HG03432 (cell line): ENCODE data around the gene UPB1.
"Not testable (repeated sequence)": the region's sequence is repeated elsewhere in the genome, so short reads cannot be mapped to it uniquely, and the experiment has no call there.

Experiments used
- ATAC-seq: cut with Tn5 transposase; IDR thresholded peaks from one replicate; pipeline ENCODE4 v1.9.1; 2021; ENCODE audit warnings: mild to moderate bottlenecking, moderate library complexity; ENCODE audit not compliant: unreplicated experiment

Gene UPB1

DNA sequence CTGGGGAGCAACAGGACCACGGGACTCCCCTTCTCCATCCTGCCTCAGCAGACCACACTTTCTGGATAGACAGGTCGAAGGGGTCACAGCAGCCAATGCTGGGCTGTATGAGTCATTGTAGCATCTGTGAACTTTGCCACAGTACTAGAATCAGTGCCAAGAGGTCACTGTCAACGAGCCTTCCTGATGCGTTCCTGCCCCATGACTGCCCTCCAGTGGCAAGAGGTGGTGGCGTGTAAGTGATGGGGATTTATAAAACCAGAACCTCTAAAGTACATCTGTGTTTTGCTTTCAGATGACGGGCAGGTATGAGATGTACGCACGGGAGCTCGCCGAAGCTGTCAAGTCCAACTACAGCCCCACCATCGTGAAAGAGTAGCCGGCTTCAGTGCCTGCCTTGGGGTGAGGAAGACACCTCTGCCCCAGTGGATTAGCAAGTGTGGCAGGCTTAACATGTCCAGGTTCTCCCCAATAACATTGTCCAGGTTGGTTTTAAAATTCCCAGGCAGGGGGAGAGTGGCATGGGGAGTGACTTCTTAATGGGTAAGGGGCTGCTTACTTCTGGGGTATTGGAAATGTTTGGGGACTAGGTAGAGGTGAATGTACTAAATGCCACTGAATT, 30.4 kb downstream of the UPB1 start:
- ATAC-seq = peak; percentile 78

DNA sequence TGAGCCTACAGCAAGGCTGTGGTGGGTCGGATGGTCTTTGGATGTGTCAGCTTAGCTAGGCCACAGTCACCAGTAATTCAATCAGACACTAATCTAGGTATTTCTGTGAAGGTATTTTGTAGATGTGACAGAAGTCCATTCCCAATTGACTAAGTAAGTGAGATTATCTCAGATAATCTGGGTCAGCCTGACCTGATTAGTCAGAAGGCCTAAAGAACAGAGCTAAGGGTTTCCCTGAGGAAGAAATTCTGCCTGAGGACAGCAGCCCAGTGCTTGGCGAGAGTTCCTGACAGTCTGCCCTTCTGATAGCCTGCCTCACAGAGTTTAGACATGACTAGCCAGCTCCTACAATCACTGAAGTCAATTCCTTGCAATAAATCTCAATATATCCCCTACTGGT, 31.1 kb downstream of the UPB1 start:
- no peak for ATAC-seq

DNA sequence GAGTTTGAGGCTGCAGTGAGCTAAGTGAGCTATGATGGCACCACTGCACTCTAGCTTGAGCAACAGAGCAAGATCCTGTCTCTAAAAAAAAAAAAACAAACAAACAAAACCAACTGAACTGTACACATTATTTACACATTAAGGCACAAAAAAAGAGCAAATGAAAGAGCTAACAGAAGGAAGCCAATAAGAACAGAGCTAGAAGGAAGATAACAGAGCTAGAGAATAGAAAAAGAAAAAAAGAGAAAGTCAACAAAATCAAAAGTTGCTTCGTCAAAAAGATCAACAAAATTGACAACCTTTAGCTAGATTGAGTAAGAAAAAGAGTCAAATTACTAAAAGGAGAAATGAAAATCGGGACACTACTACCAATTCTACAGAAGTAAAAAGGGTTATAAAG, 34.8 kb downstream of the UPB1 start:
- no peak for ATAC-seq

DNA sequence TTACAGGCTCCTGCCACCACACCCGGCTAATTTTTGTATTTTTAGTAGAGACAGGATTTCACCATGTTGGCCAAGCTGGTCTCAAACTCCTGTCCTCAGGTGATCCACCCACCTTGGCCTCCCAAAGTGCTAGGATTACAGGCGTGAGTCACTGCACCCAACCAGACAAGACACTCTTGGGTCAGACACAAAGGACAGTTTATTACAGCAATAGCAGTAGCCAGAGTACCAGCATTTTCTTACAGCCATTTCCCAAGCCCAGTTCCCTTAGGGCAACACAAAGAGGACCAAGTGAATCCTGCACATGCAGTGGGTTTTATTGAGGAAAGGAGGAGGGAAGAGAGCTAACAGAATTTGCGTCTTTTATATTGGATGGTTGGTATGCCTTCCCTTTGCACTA, 35.8 kb downstream of the UPB1 start:
- not testable (repeated sequence) for ATAC-seq

DNA sequence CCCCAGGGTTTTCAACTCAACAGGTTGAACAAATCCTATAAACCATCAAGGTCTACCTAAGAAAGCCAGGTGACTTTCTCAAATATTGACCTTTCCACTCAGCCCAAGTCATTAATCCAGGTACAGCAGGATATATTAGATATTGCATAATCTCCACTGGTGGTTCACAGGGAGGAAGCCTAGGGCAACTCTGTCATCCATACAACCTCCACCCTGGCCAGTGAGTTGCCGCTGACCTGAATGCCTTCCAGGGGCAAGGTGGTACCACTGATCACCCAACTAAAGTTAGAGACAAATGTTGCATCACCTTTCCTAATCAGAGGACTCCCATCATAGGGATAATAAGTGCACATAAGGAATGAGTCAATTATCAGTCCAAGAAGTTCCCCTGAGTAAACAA, 36.9 kb downstream of the UPB1 start:
- ATAC-seq = no peak

DNA sequence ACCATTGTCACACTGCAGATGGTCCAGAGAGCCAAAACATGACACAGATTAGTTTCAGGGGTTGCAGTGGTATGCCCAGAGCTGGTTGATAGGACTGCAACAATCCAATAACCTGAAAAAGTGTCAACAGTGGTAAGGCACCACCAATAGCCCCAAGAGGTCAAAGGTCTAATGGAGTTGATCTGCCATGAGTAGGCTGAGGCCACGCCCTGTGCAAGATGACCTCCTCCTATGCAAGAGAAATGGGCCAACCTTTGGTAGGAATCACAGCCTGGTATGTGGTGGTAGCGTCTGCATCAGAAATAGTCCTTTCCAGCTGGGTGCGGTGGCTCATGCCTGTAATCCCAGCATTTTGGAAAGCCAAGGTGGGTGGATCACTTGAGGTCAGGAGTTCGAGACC, 40.2 kb downstream of the UPB1 start:
- no peak for ATAC-seq

DNA sequence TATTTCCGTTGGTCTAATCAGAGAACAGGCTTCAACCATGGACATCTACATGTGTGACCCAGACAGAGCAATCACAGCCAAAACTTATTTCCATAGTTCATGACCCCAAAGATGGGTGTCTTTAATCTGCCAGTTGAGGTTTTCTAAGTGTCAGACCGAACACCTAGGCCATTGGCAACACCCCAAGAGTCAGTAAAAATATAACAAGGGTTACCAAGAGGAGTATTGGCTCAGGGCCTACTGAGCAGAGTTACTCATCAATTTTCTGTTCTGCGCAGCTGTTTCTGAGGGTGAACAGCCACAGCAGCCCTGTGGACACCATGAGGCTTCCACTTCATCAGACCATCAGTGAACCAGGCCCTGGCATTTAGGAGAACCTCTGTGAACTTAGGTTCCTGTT, 41.0 kb downstream of the UPB1 start:
- no peak for ATAC-seq

DNA sequence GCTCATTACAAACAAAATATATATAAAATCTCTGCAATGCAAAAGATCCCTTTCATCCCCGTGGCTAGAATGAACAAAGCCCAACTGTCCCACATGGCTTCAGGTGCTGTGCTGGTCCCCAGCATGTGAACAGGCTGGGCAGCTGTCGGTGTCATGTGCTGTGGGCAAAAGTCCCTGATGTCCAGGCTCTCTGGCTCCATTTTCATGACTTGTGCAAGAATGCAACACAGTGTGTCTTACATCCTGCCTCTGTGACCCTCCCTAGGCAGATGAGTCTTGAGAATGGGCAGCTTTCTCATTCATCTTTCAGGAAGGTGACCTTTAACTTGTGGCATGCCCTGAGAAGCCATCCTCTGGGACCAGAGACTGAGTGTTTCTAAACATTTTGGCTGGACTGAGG, 45.3 kb downstream of the UPB1 start:
- no peak for ATAC-seq

DNA sequence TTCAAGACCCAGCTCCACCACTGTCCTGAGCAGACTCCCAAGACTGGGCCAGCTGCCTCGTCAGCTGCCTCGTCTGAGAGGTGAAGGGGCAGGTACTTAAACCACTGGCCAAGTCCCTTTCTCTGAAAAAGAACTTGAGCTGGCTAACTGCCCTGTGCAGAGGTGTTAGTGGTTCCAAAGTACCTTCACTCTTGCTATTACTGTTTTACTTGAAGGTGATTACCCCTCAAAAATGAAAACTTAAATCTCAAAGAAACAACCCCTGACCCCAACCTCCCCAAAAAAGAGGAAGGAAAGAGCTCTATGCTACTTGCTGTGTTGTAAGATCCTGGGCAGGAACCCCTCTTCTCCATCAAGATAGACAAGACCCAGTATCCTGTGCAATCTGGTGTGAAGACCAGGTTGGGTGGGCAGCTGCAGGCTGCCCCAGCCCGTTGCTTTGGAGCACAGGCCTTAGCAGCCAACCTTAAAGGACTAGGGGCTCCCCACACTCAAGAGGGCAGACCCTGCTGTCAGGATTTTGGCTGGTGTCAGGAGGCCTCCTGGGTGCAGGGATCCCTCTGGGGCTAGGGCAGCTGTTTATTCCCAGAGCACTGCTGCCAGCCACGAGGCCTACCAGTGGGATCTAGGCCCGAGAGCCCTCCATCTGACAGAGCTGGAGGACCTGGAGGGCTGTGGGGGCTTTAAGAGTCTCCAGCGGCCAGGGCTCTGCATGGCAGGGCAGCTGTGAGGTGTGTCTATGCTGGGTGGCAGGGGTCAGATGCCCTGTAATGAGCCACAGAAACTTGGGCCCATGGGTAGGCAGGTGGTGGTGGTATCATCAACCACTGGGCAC, 46.8 kb downstream of the UPB1 start:
- no peak for ATAC-seq

DNA sequence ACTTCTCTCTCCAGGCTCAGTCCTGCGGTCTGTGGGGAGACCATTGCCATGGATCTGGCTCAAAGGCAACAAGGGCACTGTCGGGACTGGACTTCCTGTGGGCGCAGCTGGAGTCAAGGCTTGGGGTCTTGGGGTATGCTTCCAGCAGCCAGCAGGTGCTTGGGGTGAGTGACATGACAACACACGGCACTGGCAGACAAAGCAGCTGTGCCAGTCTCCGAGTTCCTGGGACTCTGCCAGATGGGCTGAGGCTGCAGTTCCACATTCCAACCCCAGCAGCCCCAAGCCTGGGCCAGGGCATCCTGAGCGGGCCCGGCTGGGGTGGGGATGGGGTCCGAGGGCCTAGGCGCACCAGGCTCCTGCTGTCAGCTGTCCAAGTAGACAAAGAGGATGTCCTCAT, 47.5 kb downstream of the UPB1 start:
- ATAC-seq = no peak

DNA sequence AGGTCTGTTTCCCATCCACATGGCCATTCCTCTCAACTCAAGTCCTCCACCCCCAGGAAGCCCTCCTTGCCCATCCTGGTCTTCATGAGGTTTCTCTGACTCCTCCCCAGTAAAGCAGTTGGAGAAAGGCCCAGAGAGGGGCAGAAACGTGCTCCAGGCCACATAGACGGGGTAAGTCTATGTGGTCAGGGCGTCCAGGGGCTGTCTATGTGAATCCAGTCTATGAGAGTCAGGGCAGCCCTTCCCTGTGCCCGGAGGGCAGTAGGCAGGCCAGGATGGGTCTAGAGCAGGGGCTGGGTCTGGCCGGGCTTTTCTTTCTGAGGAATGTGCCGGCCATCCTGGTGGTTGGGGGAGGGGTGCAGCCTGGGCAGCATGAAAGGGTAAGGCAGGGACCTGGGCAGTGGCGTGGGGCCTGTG, 48.1 kb downstream of the UPB1 start:
- ATAC-seq = no peak

DNA sequence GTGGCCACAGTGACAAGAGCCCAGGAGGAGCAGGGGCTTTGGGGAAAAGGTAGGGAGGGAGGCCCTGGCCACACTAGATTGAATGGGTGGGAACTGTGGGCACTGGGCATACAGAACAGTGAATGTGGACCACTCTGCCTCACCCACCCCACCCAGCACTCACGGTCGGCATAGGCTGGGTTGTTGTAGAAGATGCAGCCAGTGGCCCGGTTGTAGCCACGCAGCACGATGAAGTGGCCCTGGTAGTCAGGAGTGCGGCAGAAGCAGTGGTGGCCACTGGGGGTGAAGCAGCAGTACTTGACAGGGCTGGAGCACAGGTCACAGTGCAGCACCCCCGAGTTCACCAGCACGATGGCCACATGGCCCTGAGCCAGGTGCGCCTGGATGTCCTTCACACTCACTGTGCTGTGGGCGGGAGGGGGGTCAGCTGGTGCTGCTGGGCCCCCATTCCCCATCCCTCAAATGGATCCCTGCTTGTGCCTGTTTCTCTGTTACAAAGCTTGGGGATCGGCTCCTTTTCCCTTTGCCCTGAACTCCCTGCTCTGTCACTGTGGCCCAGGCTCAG, 48.6 kb downstream of the UPB1 start:
- ATAC-seq = no peak

DNA sequence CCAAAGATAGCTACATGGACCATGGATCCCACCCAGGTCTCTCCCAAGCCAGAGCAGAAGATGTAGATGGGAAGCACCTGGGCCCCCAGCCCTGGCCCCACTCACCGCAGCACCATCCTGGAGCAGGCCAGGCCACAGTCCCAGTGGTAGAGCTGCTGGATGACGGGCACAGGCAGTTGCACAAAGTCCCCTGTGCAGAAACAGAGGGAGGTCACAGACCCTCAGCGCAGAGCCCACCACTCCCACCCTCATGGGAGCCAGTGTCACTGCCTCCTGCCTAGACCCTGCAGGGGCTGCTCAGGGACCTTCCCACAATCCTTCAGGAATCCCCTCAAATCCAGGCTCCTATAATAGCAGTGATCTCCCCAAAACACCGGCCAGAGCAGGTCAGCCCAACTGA, 53.7 kb downstream of the UPB1 start:
- no peak for ATAC-seq

DNA sequence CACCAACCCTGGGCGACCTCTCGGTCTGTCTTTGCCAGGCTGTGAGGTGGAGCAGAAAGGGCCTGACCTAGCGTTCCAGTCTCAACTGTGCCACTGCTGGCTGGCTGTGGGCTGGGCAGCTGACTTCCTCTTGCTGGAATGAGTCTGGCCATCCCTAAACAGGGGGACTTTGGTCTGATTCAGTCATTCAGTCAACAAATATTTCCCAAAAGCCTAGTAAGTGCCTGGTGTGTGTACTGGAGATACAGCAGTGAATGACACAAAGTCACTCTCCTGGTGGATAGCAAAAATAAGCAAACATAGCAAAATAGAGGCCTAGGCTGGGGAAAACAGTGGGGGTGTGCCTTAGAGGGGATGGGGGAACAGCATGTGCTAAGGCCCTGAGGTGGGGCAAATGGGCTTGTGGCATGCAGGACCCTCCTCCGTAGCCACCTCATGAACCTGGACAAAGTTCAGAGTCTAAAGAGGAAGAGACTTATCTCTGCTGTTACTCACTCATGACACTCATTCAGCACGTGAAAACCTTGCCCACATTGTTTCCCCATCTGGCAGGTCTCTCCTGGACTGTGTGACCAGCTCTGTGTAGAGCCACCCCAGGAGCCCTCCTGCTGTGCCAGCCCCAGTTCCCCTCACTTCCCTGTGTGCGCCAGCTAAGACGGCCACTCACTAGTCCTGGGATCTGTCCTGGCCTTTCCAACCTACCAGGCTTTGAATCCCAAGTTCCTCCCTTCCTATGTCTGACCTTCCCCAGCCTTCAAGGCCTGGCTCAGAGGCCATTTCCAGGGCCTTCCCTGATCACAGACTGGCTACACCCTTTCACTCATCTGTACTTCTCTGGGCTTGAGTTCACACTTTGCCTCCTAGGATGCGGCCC, 55.1 kb downstream of the UPB1 start:
- ATAC-seq = no peak

DNA sequence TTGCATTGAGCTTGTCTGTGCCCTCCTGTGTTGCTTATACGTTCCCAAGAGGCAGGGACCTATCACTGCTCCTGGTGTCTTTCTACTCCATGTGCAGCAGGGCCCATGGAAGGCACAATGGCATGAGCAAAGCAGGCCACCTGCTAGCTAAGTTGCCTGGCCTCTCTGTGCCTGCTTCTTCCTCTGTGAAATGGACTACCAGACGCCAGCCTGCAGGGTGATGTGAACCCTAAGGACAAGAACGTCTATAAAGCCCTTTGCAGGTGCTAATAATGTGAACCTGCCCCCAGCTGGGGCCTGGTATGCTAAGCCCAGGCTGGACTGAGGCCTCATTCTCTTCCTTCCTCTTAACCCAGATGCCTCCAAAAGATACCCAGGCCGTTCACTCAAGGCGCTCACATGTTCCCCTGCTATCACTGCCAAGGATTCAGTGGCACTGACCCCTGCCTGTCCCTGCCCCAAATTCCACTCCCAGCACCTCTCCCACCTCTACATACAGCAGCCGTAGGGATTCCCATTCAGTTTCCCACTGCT, 55.8 kb downstream of the UPB1 start:
- no peak for ATAC-seq

DNA sequence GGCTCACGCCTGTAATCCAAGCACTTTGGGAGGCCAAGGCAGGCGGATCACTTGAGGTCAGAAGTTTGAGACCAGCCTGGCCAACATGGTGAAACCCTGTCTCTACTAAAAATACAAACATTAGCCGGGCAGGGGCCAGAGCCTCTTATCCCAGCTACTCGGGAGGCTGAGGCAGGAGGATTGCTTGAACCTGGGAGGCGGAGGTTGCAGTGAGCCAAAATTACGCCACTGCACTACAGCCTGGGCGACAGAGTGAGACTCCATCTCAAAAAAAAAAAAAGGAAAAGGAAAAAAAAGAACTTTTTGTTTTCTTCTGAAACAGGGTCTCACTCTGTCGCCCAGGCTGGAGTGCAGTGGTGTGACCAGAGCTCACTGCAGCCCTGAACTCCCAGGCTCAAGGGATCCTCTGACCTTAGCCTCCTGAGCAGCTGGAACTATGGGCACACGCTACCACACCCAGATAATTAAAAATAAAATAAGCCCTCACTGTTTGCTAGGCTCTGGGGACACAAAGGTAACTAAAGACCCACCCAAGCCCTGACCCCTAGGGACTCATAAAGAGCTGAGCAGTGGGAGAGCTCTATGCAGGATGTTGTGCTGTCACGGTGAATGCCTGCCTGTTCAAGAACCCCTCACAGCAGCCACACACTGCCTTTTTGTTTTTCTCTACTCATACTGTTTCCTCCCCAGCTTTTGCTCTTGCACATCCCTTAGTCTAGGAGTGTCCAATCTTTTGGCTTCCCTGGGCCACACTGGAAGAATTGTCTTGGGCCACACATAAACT, 57.6 kb downstream of the UPB1 start:
- ATAC-seq = not testable (repeated sequence)

DNA sequence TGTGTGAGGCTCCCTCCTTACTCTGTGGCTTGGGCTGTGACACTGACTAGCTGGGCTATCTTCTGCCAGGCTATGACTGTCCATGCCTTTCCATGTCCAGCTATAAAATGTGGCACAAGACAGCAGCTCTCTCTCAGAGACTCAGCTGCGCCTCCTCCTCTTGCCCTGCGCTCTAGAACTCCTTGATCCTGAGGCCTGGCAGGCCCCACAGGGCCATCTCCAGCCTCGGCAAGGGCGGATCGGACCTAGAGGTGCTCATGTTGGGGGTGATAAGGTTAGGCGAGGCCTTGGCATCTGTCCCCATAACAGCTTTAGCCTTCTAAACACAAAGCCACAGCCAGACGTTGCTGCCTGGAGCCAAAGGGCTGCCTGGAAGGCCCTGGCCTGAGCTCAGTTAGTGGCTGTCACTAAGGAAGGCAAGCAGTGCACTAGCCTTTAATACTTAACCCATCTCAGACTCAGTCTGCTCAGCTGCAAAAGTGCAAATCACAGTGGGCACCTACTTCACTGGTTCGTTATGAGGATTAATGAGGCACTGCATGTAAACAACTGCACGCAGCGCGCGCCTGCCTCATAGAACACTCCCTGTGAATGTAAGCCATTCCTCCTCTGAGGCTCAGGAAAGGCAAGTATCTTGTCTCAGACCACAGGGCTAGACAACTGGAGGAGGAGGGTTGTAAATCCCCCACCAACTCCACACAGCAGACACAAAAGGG, 58.6 kb downstream of the UPB1 start:
- ATAC-seq = no peak

DNA sequence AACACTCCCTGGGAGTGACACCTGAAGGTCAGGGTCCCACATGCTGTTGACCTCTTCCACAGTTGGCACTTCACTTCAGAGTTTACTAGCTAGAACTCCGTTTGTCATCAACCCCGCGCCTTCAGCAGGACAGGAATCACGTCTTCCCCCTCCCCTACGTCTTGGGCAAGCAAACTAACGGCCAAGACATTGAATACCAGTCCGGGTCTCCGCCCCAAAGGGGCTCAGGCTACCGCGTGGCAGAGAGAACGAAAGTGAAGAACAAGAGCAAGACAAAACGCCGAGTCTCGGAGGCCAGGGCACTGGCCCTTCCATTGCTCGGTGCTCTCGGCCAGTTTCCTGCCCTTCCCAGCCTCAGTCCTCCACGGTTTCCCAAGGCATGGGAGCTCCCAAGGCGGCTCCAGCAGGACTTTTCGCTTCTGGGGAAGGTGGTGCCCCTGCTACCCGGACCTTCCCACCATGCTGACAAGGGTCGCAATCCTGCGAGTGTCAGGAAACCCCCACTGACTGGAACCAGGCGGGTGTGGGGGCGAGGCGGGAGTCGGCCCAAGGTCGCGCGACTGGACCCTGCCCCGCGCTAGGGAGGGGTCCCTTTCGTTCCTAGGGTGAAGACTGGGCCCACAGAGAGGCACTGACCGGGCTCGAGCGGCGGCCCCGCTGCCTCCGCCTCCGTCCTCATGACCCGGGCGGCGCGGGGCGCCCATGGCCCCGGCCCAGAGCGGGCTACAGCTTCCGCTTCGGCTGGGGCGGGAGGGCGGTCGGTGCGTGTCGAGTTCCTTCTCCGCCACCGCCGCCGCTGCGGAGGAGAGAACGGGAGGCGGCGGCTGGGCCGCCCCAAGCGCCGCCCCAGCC, 59.4 kb downstream of the UPB1 start, which contains the start of gene GUCD1:
TSS of gene GUCD1 (minus strand) at position 826 of the 852 bp plus-strand sequence. CDS start at position 679, 147 bp downstream.
- peak; percentile 9 for ATAC-seq
